ENCODE measurements around the gene CEP170B.
"Not testable (repeated sequence)": the region's sequence is repeated elsewhere in the genome, so short reads cannot be mapped to it uniquely, and the experiment has no call there.

DNA sequence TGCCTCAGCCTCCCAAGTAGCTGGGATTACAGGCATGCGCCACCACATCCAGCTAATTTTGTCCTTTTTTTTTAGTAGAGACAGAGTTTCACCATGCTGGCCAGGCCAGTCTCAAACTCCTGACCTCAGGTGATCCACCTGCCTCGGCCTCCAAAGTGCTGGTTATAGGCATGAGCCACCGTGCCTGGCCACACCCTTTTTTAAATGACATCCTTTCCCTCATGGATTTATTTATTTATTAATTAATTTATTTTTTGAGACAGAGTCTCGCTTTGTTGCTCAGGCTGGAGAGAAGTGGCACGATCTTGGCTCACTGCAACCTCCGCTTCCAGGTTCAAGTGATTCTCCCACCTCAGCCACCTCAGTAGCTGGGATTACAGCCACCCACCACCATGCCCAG is 7.1 kb upstream of the CEP170B start:
- TF ChIP-seq, protein P1, sequence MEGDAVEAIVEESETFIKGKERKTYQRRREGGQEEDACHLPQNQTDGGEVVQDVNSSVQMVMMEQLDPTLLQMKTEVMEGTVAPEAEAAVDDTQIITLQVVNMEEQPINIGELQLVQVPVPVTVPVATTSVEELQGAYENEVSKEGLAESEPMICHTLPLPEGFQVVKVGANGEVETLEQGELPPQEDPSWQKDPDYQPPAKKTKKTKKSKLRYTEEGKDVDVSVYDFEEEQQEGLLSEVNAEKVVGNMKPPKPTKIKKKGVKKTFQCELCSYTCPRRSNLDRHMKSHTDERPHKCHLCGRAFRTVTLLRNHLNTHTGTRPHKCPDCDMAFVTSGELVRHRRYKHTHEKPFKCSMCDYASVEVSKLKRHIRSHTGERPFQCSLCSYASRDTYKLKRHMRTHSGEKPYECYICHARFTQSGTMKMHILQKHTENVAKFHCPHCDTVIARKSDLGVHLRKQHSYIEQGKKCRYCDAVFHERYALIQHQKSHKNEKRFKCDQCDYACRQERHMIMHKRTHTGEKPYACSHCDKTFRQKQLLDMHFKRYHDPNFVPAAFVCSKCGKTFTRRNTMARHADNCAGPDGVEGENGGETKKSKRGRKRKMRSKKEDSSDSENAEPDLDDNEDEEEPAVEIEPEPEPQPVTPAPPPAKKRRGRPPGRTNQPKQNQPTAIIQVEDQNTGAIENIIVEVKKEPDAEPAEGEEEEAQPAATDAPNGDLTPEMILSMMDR (IDR thresholded peaks at IDR 0.05) = not testable (repeated sequence)
- not testable (repeated sequence) for TF ChIP-seq POLR2A (IDR thresholded peaks at IDR 0.05)

All from prostate gland (tissue), 2 donors.